ENCODE measurements around the gene NOS1.
"Not testable (repeated sequence)": the region's sequence is repeated elsewhere in the genome, so short reads cannot be mapped to it uniquely, and the experiment has no call there.

Gene NOS1

DNA sequence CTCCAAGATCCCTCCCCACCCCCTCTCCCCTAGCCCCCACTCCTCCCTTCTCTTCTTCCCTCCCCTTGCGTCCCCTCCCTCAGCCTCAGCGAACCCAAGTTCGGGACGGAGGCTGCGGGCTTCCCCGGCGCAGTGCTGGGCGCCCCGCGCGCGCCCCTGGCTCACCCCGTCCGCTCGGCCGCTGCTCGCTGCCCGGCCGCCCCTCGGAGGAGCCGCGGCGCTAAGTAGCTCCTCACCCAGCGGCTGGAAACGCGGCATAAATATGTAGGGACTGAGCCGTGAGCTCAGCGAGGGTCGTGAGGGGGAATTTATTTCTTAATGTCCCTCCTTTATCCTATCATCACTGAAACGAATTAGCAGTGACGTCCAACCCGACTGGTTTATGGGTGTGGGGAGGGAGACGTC is at the start of gene NOS1:
Gene NOS1 (minus strand): TSS at position 280 of the 405 bp plus-strand sequence. CDS start 30,557 bp downstream, outside the sequence.
- DNase-seq, result no peak

DNA sequence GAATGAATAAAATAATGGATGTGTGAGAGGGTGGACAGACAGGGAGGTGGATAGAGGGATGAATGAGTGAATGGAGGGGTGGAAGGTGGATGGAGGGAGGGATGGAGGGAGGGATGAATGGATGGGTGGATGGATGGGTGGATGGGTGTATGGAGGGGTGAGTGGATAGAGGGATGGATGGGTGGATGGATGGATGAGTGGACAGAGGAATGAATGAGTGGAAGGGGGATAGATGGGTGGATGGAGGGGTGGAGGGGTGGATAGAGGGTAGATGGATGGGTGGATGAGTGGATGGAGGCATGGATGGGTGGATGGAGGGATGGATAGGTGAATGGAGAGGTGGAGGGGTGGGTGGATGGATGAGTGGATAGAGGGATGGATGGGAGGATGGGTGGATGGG is 47.9 kb upstream of the NOS1 start:
- no peak for DNase-seq

DNA sequence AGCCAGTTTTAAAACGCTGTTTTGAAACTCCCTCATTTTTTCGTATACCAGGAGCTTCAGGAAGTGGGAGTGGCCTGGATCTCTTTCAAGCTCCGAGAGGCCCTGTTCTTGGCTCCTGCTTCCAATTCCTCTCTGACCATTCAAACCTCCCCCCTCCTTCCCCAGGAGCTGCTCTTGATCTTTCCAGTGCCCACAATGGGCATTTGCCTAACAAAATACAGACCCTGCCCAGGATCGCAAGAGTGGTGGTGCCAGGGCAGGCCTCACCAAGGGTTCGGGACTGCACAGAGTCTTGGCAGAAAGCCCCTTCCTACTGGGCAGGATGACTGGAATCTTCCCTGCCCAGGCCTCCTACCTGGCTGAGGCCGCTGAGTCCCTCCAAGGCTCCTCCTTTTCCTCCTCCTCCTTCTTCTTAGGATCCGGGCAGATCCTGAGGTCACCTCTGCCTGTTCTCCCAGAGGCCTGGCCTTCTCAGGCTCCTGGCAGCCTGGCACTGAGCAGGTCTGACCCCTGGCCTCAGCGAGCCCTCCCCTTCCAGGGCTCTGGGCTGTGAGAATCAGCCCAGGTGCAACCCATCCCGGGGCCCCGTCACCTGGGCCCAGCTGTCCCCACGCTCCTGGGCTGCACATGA is 46.9 kb upstream of the NOS1 start:
- no peak for DNase-seq

DNA sequence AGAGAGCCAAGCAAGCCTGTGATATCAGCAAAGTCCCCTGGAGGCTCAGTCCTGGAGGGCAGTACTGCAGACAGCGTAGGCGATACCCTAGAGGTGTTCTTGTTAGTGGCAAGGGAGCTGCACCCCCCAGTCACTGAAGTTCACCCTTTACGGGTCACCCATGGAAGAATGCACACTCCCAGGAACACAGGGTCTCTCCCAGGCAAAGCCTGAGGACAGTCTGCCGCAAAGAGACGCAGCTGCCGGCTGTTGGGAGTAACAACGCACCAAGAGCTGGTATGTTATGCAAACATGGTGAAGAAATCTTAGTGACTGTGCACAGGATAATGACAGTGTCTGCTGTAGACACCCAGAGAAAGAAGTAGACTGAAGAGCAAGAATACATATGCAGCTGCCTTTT is 43.5 kb upstream of the NOS1 start:
- DNase-seq, result no peak

DNA sequence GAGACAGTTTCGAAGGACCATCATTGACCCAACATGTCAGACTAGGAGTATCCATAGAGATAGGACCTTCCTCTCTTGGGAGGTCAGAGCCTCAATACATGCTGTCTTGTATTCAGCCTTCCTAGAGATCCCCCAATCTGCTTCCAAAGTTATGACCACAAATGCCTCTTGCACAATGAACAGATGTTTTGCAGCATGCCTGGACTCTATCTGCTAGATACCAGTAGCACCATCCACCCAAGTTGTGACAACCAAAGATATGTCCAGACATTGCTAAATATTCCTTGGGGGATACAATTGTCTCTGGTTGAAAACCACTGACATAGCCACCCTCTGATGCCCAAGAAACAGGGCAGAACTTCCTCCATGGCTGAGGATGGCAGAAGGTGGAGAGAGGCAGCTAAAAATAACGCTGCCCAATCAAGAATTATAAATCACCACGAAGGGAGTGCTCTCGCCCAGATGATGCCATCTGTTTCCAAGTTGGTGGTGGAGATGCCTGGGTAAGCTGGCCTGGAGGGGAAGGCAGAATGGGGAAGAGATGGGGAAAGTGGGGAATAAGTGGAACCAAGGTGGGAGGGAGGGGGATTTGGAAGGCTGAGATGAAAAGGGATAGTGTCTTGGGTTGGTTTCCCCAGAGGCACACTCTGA is 42.9 kb upstream of the NOS1 start:
- DNase-seq, result no peak

DNA sequence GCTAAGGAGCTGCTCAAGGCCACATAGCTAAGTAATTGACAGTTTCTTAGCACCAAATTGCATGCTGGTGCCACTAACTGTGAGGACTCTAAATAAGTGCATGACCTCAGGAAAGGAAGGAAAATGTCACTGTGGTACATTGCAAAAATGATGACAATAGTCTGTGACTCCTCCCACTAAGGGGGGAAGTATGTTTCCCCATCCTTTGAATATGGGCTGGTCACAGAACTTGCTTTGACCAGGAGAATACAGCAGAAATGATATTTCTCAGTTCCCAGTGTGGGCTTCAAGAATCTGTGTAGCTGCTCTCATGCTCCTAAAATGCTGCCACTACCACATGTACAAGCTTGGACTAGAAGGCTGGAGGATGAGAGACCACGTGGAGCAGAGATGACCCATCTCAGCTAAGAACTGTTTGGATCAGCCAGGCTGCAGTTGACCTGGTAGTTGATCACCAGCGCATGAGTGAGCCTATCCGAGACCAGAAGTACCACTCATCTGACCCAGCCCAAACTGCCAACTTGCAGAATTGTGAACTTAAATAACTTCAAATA is 42.2 kb upstream of the NOS1 start:
- no peak for DNase-seq

DNA sequence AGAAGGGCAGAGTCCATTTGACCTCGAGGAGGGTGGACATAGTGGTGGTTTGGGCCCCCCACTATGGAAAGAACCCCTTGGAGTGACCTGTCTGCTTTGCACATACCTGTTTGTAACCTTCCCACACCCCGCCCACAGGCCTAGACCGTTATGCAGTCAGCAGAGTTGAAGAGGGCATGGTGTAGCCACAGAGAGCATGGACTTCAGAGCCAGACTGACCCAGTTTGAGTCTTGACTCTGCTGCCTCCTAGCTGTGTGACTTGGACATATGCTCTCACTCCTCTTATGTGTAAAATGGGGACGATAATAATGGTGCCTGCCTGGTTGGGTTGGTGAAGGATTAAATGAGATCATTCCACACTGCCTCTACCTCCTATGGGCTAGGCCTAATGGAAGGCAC is 40.9 kb upstream of the NOS1 start:
- DNase-seq, result no peak

DNA sequence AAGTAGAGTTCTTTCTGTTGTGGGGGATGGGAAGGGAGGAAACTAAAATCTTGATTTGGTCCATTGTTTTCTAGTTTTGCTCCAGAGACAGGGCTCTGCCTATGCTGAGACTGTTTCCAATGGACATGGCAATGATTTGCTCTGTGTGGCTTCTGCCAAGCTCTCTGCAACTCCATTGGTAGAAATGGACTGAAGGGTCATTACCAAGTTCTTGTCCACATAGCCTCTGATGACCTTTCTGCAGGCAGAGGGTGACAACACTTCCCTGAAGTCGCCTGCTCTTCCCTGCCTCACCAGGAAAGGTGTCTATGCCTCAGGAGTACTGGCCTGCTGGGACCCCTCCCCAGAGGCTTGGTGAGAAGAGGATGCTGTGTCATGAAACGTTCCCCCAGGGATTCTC is 39.5 kb upstream of the NOS1 start:
- no peak for DNase-seq

DNA sequence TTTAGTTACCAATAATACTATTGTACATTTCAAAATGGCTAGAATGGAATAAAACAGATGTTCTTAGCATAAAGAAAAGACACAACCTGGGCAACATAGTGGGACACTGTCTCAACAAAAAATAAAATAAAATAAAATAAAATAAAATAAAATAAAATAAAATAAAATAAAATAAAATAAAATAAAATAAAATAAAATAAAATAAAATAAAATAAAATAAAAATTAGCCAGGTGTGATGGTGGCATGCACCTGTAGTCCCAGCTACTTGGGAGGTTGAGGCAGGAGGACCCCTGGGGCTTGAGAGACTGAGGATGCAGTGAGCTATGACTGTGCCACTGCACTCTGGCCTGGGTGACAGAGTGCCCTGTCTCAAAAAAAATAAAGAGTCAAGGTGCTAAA is 37.1 kb upstream of the NOS1 start:
- DNase-seq, result not testable (repeated sequence)

DNA sequence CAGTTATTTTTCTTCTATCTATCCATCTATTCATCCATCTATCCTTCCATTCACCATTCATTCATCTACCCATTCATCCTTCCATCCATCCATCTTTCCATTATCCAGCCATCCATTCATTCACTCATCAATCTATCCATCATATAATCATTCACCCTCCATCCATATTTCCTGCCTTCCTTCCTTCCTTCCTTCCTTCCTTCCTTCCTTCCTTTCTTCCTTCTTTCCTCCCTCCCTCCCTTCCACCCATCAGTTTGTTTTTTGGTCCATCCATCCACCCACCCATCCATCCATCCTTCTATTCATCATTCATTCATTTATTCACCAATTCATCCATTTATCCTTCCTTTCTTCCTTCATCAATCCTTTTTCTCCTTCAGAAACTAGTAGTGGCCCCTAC is 34.3 kb upstream of the NOS1 start:
- no peak for DNase-seq

DNA sequence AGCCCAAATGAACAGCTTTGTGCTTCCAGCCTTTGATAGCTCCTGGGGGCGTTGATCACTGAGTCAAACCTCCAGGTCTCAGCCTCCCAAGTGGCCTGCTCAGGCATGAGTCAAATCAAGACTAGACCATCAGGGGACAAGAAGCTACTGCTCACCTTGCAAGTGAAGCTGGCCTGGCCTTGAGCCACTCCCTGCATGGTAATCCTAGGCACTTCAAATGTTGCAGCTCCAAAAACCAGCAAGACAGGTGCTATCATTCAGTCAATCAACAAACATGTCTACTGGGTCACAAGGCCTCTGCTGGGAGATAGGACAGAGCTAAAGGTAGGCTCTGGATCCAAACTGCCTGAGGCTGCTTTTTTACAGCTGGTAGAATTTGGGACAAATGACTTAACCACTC is 33.1 kb upstream of the NOS1 start:
- no peak for DNase-seq

DNA sequence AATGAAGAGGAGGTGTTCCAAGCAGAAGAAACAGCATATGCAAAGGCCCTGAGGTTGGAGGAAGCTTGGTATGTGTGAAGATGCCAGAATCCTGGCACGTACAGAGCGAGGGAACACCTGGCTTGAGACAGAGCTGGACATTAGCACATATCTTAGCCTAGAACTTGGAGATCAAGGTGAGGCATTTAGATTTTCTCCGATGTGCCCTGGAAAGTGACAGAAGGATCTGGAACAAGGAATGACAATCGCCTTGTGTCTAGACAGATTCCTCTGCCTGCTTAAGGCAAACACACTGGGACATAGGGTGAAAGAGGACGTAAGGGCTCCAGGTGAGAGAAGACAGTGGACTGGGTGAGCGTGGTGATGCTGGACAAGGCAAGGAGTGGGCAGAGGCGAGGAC is 32.2 kb upstream of the NOS1 start:
- no peak for DNase-seq

DNA sequence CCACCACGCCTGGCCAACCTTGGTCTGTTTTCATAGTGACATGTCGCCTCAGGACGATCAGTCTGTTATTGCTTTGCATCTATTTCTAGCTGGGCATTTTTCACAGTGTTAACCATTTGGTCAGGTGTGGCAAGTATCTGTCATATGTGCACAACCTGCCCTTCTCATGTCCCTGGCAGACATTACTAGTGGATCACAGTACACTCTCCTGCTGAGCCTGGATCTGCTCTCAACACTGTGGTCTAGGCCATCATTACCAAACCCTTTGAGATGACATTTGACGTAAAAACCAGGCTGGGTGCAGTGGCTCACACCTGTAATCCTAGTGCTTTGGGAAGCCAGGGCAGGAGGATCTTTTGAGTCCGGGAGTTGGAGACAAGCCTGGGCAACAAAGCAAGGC is 29.4 kb upstream of the NOS1 start:
- no peak for DNase-seq

DNA sequence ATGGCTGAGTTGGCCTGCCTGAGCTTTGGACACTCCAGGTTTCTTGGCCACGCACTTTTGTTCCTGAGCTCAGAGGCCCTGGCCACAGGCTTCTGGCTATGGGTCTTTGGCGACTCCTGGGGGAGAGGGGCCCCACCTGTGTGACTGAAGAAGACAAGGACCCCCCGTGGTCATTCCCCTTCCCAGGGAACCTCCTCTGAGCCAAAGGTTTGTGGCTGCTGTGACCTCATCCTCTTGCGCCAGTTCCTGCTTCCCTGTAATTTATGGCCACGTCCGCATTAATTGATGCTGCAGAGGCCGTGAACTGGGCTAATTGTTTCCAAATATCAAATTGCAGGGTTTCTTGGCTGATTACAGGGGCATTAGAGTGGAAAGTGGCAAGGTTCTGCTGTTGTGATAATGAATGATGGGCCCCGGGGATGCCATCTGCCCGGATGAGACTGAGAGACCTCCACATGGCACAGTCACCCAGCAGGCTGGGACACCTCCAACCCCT is 27.6 kb upstream of the NOS1 start:
- no peak for DNase-seq

DNA sequence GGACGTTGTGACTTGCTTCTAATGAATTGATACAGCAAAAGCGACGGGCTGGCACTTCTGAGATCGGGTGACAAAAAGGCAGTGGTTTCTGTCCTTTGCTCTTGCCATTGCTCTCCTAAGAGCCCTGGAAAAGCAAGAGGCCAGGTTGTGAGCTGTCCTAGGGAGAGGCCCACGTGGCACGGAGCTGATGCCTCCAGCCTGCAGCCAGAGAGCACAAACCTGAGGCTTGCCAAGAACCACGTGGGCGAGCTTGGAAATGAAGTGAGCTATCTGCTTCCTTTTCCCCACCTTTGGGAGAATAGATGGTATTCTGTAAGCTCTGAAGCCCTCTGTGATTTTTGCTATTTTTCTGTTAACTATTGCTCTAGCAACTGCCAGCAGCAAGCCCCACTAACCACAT is 26.4 kb upstream of the NOS1 start:
- no peak for DNase-seq

DNA sequence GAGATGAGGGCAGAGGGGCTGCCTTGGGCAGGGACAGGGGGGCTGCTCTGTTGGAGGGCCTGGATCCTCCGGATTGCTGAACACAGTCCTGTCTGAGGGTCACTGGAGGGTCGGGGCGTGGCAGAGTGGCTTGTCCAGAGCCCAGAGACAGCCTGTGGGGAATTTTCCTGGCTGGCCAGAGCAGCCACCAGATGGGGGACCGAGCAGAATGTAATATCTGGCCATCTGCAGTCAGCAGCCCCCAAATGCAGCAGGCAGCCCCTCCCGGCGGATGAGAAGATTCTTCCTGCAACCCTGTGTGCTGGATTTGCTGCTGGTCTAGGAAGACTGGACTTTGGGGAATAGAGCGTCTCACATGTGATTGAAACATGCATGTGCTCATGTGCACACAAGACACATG is 23.3 kb upstream of the NOS1 start:
- DNase-seq, result no peak

DNA sequence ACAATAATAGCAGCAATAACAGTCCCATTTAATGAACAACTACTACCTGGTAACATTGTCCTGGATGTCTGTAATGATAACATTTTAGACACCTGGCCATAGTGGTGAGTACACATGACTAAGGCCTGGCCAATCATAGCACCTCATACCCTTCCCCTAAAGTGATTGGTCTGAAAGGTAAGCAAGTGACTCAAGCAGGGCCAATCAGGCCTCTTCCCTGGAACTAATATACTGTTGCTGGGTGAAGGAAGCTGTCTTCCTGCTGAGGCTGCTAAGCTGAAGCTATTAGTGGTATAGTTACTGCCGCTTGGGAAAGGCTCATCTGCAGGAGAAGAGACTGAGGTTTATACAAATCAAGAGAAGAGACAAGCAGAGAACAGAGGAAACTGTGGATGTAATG is 18.7 kb upstream of the NOS1 start:
- no peak for DNase-seq

DNA sequence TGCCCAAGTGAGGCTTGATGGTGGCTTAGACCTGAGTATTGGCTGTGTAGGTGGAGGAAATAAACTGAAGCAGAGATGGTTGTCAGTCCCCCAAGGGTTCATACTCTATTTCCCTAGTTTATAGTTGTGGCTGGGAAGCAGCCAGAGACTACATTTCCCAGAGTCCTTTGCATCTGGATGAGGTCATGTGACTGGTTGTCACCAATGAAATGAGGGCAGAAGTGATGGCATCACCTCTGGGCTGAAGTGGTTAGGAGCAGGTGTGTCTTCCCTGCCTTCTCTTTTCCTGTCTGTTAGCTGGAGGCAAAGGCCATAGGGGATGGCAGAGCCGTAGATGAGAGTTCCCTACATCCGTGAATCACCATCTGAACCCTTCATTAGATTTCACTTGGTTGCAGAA is 16.3 kb upstream of the NOS1 start:
- no peak for DNase-seq

DNA sequence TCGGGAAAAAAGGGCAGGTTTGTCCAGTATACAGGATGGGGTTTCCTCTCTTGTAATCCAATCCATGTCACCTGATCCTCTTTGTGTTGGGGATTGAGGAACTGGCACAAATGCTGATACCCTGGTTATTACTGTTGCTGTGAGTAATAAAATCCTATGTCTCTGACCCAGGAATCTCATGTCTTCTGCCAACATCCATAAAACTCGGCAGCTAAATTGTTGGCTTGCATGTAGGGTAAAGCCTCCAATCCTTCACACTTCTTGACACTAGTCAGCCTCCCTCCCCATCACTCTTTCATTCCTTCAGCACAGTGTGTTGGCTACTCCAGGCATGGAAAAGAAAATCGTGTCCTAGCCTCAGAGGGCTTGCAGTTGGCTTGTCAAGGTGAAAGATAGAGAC is 9.2 kb upstream of the NOS1 start:
- DNase-seq, result no peak

DNA sequence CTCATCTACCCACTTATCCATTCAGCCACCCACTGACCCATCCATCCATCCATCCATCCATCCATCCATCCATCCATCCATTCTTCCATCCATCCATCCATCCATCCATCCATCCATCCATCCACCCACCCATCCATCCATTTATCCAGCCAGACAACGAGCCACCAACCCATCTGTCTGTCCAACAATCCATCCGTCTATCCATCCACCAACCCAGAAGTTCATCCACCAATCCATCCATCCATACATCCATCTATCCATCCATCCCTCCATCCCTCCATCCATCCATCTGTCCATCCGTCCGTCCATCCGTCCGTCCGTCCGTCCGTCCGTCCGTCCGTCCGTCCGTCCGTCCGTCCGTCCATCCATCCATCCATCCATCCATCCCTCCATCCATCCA is 8.6 kb upstream of the NOS1 start:
- not testable (repeated sequence) for DNase-seq

DNA sequence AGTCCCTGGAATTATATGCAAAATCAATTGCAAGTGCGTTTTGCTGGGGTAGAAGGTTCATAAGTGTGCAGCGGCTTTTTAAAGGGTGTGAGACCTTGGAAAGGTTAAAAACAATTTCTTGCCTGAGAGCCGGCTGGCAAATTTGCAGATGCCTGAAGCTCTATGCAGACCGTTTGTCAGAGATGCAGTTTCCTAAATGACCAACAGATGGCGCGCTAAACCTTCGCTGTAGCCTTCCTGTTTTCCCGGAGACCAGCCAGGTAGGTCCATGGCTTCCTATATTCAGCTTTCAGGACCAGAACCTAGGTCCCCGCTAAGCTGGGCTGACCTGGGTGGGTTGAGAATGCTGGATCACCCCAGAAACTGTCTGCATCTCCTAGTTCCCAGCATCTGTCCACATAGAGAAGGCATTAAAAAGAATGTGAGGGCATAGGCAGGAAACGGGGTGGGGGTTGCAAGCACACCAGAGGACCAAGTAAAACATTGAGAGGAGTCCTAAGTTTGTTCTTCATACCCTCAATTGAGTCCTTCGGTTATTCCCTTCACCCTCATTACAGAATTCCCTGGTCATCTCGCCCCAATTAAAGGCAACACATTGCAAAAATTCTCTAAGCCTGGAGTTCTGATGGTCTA is 5.7 kb upstream of the NOS1 start:
- peak; percentile 12 for DNase-seq

DNA sequence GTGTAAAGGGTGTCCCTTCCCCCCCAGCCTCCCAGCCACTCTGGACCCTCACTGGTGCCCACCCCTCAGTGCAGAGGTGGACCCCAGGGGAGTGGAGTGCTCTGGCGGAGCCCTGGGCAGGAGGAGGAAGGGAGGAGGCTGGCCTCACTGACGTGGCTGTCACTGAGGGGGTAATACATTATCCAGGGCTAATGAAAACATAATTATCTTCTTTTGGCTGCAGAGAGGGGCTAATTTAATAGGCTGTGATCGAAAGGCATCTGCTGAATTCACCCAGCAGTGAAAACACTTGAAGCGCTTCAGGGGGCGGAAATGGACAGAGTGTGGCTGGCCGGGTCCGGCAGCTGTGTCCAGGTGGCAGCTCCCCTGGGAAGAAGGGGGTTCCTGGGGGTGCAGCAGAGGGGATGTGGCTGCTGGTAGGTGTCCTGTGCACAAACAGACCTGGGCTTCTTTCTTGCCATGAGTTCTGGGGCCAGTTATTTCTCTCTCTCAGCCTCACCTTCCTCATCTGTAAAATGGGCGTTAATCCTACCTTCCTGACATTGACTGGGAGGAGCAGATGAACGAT is 3.7 kb upstream of the NOS1 start:
- no peak for DNase-seq

DNA sequence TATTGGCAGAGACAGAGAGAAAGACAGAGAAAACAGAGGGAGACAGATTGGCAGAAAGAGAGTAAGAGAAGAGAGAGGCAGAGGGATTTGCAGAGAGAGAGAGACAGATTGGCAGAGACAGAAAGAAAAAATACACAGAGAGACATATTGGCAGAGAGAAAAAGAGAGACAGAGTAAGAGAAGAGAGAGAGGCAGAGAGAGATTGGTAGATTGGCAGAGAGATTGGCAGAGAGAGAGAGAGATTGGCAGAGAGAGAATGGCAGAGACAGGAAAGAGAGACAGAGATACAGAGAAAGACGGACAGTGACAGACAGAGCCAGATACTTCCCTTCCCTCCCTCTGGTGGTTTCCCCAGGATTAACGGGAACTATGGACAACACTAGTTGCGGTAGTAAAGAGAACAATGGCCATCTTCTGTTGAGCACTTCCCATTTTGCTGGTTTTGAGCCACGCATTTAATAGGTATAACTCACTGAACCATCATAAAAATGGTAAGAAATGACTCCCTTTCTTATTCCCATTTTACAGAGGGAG is 2.6 kb upstream of the NOS1 start:
- DNase-seq, result no peak

Data from NCI-H2081 treated with DMSO at 0.1 percent for 48 hours (cell line).